ENCODE data around the gene LAPTM4A. TPM values are rescaled to one million over a fixed set of nuclear protein-coding genes. Genes with fewer than 3 reads are reported as not detected.

Gene LAPTM4A
- total RNA-seq, 1 donor from 2014 or later, result 227 TPM

GRCh38 chr2:20019747-20020146 is 31.7 kb downstream of the LAPTM4A start:
- DNase-seq (ENCODE audit: low spot score), result no peak

DNA sequence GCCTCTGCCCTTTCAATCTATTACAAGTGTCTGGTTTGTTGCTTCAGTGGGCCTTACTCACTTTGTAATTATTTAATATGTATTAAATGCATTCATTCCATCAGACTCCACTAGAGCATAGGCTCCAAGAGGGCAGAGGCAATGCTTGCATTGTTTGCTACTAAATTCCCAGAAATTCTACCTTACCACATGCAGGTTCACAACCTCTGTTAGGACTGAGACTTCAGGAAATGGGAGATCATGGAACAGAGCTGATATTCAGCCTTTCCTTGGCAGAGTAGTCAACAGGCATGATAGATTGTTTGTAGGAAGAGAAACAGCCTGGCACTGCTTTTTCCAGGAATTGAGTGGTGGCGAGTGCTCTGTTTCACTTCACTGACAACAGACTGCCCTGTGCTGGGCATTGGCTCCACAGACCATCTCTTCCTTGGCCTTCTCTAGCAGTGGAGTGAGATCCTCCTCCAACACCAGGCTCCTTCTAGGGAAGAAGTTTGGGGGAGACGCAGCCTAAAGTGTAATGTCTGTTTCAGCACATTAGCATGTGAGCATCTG is 32.8 kb downstream of the LAPTM4A start:
- no peak for DNase-seq (ENCODE audit: low spot score)

- no peak for DNase-seq (ENCODE audit: low spot score)
Measured at GRCh38 chr2:20016346-20016745, 35.1 kb downstream of the LAPTM4A start.

DNA sequence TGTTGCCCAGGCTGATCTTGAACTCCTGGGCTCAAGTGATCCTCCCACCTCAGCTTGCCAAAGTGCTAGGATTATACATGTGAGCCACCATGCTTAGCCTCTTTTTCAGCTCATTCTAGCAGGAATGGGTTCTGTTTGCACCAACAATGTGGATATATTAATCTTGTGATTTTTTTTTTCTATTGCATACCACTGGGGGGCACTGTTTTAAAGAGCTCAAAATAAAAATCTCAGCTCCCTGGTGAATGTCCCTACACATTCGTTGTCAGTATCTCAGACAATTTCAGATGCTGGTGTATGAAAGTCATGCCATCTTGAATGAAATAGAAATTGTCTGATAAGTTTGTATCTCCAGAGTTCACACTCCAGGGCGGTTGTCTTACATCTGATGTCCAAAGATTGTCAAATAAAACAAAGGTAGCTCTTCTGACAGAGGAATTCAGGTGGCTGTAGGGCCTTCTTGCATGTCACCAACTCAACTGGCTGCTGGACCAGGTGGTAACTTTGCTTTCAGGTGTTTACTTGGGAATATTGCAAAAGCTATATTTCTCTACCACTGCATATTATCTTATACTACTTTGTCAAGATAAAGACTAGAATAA is 35.8 kb downstream of the LAPTM4A start:
- DNase-seq (ENCODE audit: low spot score), result no peak

DNA sequence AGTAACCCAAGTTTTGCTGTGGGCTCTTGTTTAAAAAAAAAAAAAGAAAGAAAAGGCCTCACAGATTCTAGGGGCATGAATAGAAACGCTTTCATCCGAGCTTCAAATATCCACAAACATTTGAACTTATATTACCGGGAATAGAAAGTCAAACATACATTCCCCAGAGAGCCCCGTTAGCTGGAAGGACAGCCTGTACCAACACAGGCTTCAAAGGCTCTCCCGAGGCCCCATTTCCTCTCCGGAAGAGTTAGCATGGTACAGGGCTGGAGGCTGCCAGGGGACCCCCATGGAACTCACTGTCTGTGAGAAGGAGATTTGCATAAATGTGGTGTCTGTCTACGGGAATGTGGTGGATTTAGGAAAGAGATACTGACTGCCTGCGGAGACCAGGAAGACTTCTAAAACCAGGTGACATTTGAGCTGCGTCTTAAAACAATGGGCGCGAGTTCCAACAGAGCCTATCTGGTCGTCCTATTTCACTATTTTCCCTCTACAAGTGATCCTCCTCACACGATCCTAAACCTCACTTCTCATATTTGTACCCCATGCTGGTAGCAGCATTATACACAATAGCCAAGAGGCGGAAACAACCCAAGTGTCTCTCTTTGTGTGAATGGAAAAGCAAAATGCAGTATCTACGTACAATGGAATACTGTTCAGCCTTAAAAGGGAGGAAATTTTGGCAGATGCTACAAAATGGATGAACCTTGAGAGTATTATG is 38.1 kb downstream of the LAPTM4A start:
- DNase-seq (ENCODE audit: low spot score), result no peak

- DNase-seq (ENCODE audit: low spot score), result no peak
Measured at GRCh38 chr2:20012282-20013125, 38.9 kb downstream of the LAPTM4A start, which contains the start of gene MATN3. Gene MATN3 (minus strand): TSS chr2:20012668. CDS start chr2:20012631, 37 bp downstream.

DNA sequence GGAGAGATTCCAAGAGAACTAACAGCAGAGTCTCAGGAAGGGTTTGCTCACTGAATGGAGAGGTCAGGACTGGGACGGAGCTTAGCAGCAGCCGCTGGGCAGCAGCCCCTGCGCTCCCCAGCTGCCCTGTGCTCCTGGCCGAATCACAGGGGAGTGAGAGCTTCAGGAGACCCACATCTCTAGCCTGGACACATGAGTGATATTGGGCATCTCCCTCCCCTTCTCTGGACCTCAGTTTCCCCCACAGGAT is 39.5 kb downstream of the LAPTM4A start:
- no peak for DNase-seq (ENCODE audit: low spot score)

GRCh38 chr2:20011276-20012031 is 40.0 kb downstream of the LAPTM4A start:
- DNase-seq (ENCODE audit: low spot score), result no peak

DNA sequence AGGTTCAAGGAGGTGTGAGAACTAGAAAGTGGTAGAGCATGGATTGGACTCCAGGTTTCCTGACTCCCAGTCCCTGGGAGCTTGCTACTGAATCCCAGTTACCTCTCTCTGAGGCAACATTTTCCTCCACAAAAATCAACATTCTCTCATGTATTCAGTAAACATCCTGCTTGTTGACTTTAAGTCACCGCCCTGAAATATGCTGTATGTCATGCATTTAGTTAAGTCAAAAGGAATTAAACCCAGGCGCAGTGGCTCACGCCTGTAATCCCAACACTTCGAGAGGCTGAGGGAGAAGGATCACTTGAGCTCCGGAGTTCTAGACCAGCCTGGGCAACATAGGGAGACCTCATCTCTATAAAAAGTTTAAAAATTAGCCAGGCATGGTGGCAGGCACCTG is 42.7 kb downstream of the LAPTM4A start:
- no peak for DNase-seq (ENCODE audit: low spot score)

DNA sequence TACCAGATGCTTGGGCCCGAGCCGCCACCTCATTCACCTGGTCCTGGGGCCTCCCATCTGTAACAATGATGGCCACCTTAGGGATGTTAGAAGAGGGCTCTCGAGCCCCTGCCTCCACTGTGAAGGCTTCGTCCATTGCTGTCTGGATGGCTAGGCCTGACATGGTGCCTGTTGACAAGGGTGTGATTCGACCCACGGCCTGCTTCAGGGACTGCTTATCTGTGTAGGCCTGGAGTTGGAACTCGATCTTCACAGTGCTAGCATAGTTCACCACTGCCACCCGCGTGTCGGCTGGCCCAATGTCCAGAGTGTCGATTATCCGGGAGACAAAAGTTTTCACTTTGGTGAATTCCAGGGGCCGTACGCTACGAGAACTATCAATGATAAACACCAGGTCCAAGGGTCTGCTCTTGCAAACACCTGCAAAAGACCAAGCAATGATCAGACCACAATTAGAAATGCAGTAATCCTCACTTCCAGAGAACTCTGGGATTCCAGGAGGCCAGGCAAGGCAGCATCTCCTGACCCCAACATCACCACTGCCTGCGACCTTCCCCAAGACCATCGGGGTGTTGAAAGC is 45.4 kb downstream of the LAPTM4A start:
- DNase-seq (ENCODE audit: low spot score), result no peak

- DNase-seq (ENCODE audit: low spot score), result no peak
Measured at GRCh38 chr2:20005067-20005627, 46.3 kb downstream of the LAPTM4A start.

DNA sequence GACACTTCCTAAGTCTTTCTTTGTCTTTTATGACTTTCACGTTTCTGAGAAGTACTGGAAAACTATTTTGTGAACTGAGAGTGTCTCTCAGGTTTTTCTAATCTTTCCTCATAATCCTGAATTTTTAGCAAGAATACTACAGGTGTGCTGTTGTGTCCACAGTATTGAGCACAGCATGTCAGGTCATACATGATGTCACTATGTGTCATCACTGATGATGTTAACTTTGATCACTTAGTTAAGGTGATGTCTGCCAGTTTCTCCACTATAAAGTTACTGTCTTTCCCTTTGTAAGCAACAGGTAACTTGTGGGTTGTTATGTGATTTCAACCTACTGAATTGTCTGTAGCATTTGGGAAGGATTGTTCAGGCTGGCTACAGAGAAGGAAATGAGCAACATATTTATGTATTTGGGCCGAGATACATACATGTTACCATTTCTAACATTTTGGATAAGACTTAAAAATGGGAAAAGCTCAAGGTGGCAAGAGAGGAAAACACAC is 50.0 kb downstream of the LAPTM4A start:
- DNase-seq (ENCODE audit: low spot score), result no peak

DNA sequence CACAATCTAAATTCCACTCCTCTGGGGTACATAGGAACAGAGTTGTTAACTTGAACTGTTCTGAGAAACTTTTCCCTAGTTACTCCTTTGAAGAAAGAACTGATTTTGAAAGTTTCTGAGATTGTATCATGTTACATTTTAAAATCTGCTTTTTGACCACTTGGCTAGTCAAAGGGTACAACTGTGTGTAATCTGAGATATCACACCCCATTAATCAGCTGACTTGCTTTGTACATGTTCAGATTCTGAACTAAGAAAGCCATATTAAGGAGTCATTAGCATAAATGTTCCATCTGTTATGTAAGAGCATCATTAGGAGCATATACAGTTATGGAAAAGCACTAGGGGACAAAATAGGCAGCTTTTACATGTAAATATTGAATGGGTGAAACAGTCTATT is 57.7 kb downstream of the LAPTM4A start:
- no peak for DNase-seq (ENCODE audit: low spot score)

- no peak for DNase-seq (ENCODE audit: low spot score)
Measured at GRCh38 chr2:19991895-19992294, 59.5 kb downstream of the LAPTM4A start.

GRCh38 chr2:19990416-19990728 is 61.1 kb downstream of the LAPTM4A start:
- DNase-seq (ENCODE audit: low spot score), result no peak

- peak; percentile 89 for DNase-seq (ENCODE audit: low spot score)
Measured at GRCh38 chr2:19989667-19990415, 61.6 kb downstream of the LAPTM4A start, which contains the start of gene WDR35. Gene WDR35 (minus strand): TSS chr2:19990105. CDS start chr2:19990015, 90 bp downstream.

GRCh38 chr2:19989342-19989666 is 62.1 kb downstream of the LAPTM4A start:
- no peak for DNase-seq (ENCODE audit: low spot score)

DNA sequence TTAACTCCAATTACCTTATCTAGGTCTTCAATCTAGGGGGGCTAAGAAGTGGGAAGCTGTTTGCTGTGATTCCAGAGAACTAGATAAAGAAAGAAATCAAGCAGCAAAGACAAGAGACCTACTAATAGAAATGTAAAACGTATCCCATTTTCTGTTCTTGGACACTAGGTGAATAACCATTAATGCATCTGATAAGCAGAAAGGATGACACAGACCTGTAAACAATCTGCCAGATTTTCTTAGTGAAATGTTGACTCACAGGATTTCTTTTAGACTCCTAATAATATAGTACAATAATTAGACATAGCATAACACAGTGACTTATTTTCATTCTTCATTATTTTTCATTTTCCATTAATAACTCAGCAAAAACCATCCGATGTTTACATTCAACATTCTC is 62.8 kb downstream of the LAPTM4A start:
- DNase-seq (ENCODE audit: low spot score), result no peak

DNA sequence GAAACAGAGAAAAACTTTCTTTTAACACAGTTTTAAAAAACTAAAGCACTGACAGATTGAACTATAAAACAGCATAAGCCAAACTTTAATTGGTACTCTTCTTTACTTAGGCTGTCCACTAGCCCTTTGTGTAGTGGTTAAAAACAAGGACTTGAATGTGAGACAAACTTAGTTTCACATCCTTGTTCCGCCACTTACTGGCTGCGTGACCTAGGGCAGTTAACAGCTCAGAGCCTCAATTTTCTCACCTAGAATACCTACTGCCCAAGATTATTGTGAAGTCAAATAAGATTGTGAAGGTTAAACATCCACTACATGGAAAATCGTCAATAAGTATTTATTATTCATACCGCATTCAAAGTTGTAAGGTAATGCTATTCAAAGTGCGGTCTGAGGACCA is 63.5 kb downstream of the LAPTM4A start:
- no peak for DNase-seq (ENCODE audit: low spot score)

Measured in ureter (tissue), 1 donor.